ENCODE measurements around the gene MTCL3.

GRCh38 chr6:127514179-127514772 lies 4.9 kb downstream of the MTCL3 start:
- no peak for TF ChIP-seq POLR2A (IDR thresholded peaks at IDR 0.05; ENCODE audit: low read length)
- TF ChIP-seq CBX8 (IDR thresholded peaks at IDR 0.05) = no peak
- TF ChIP-seq NR3C1 (IDR thresholded peaks at IDR 0.05) = no peak
- TF ChIP-seq MAZ (IDR thresholded peaks at IDR 0.05; ENCODE audit: borderline replicate concordance, low read depth, low read length) = no peak
- TF ChIP-seq BHLHE40 (IDR thresholded peaks at IDR 0.05; ENCODE audit: low read depth, low read length) = no peak
- TF ChIP-seq CTCF (IDR thresholded peaks at IDR 0.05) = no peak
- TF ChIP-seq RCOR1 (IDR thresholded peaks at IDR 0.05; ENCODE audit: low read depth, low read length) = no peak
- no peak for TF ChIP-seq E2F6 (IDR thresholded peaks at IDR 0.05; ENCODE audit: borderline replicate concordance, low read depth)
- no peak for TF ChIP-seq RAD21 (conservative IDR thresholded peaks at IDR 0.05 in 1 of 2, IDR thresholded peaks at IDR 0.05 in 1 of 2)
